Prostate gland (tissue), 2 donors: ENCODE data around the gene CACNG6. TPM values are rescaled to one million over a fixed set of nuclear protein-coding genes. Genes with fewer than 3 reads are reported as not detected.

Experiments
- DNase-seq: peaks from one replicate; pipeline ENCODE4 v3.0.0-alpha.2; 2019; ENCODE audit warnings: low spot score
- H3K27ac ChIP-seq, 2 donors: fragments of 200-600 bp; sonication (generic); 2 replicates each; pipeline ENCODE4 v1.5.1; 2017 to 2019
- H3K27me3 ChIP-seq: fragments of 200-600 bp; sonication (generic); replicated peaks from 2 replicates; pipeline ENCODE4 v1.5.1; 2019; ENCODE audit not compliant: insufficient read depth
- H3K36me3 ChIP-seq, 2 donors: fragments of 200-600 bp; sonication (generic); 1 replicate in 1 of 2; 2 replicates in 1 of 2; pipeline versions ENCODE4 v1.5.1 to v1.8.1; 2017 to 2019
- H3K4me1 ChIP-seq: fragments of 200-600 bp; sonication (generic); replicated peaks from 2 replicates; pipeline ENCODE4 v1.5.1; 2019
- H3K4me3 ChIP-seq, 2 donors: fragments of 200-600 bp; sonication (generic); 2 replicates each; pipeline ENCODE4 v1.5.1; 2017 to 2019
- H3K9me3 ChIP-seq: fragments of 200-600 bp; sonication (generic); 2 replicates; pipeline ENCODE4 v1.5.1; 2017
- CTCF ChIP-seq, 4 experiments: fragments of 200-600 bp in 2 of 4; fragments of 450-650 bp in 2 of 4; sonication (generic) in 2 of 4; IDR thresholded peaks; 1 replicate in 3 of 4; 2 replicates in 1 of 4; pipeline ENCODE4 v1.5.1; 2016 to 2019; ENCODE audit warnings: antibody characterized with exemption in 4 of 4, mild to moderate bottlenecking in 2 of 4, moderate library complexity in 2 of 4
- POLR2A ChIP-seq: fragments of 450-650 bp; IDR thresholded peaks from one replicate; pipeline ENCODE4 v1.6.1; 2016; ENCODE audit warnings: antibody characterized with exemption, mild to moderate bottlenecking
- POLR2AphosphoS5 ChIP-seq: sonication (generic); formaldehyde crosslinking; IDR thresholded peaks from one replicate; pipeline ENCODE4 v1.6.1; 2017; ENCODE audit warnings: antibody characterized with exemption
- WGBS: methylation state at CpG from one replicate; pipeline ENCODE4 v1.1.5; 2018; 5-methylcytosine and 5-hydroxymethylcytosine counted together
- intact Hi-C: fragments of 100-400 bp; cut with DNase I; formaldehyde crosslinking; loops from one replicate; pipeline ENCODE4 v1.14.2; 2022
- total RNA-seq, 2 donors: library from RNA; depleted of rRNA; stranded (reverse); fragments of >200 nt; gene quantifications; one replicate each; pipeline ENCODE4 v1.1.0, GENCODE V29; 2016

The CACNG6 gene
- total RNA-seq, 2 donors from 2014 or later: 2.3 TPM; not detected in 1

GRCh38 chr19:53980539-53981375 is 10.7 kb upstream of the CACNG6 start:
- no peak overlapping the region for H3K27ac ChIP-seq
- no peaks in the 10 kb centered on the region for H3K4me1 ChIP-seq
- TF ChIP-seq POLR2AphosphoS5: no peak
- TF ChIP-seq CTCF (IDR thresholded peaks at IDR 0.05): no peak
- no peak for TF ChIP-seq POLR2A
- no peaks in the 10 kb centered on the region for H3K36me3 ChIP-seq
- peak overlapping the region in 1 of 2 donors; percentile 11 for H3K4me3 ChIP-seq
- 38% methylated on average over 20 of the region's 20 CpGs for WGBS
- peaks cover 12% of the 10 kb centered on the region for H3K27me3 ChIP-seq
- intact Hi-C loops: no loop called here
- no peaks in the 10 kb centered on the region for H3K9me3 ChIP-seq
- DNase-seq: no peak

GRCh38 chr19:53981376-53981951 is 10.0 kb upstream of the CACNG6 start:
- Histone ChIP-seq H3K36me3 (no peaks in the 10 kb centered on the region), H3K4me1 (no peaks in the 10 kb centered on the region), H3K4me3 (no peak overlapping the region), H3K27me3 (peaks cover 12% of the 10 kb centered on the region), H3K27ac (no peak overlapping the region), H3K9me3 (no peaks in the 10 kb centered on the region)
- intact Hi-C loops: no loop called here
- no peak for TF ChIP-seq POLR2AphosphoS5
- no peak for TF ChIP-seq POLR2A
- no peak for TF ChIP-seq CTCF (IDR thresholded peaks at IDR 0.05)
- DNase-seq: no peak
- 72% methylated on average over 12 of the region's 13 CpGs for WGBS

- Histone ChIP-seq H3K9me3 (no peaks in the 10 kb centered on the region), H3K27ac (no peak overlapping the region), H3K4me3 (peak overlapping the region in 1 of 2 donors; percentile 17), H3K4me1 (no peaks in the 10 kb centered on the region), H3K27me3 (peaks cover 12% of the 10 kb centered on the region), H3K36me3 (no peaks in the 10 kb centered on the region)
- no peak for TF ChIP-seq POLR2AphosphoS5
- TF ChIP-seq POLR2A: no peak
- no peak for TF ChIP-seq CTCF (IDR thresholded peaks at IDR 0.05)
- DNase-seq: no peak
- WGBS: under 1% methylated on average over 19 of the region's 62 CpGs
- intact Hi-C loops: no loop called here
Observed at GRCh38 chr19:53982001-53982451, 9.4 kb upstream of the CACNG6 start.

- Histone ChIP-seq H3K27ac (no peak overlapping the region), H3K9me3 (no peaks in the 10 kb centered on the region), H3K27me3 (peaks cover 12% of the 10 kb centered on the region), H3K4me1 (no peaks in the 10 kb centered on the region), H3K36me3 (no peaks in the 10 kb centered on the region), H3K4me3 (peak overlapping the region in 1 of 2 donors; percentile 19)
- WGBS: 0% methylated on average over 32 of the region's 61 CpGs
- TF ChIP-seq CTCF (IDR thresholded peaks at IDR 0.05) (no peak), POLR2A (no peak), POLR2AphosphoS5 (no peak)
- DNase-seq: peak; percentile 20
- intact Hi-C loops: no loop called here
Observed at GRCh38 chr19:53982611-53983010, 8.8 kb upstream of the CACNG6 start.
